Kidney (tissue), 22 donors: Measurements from ENCODE around the gene FAT1. TPM values are rescaled to one million over a fixed set of nuclear protein-coding genes. Genes with fewer than 3 reads are reported as not detected.

Source experiments
- DNase-seq, 5 donors: peaks; one replicate each; pipeline ENCODE4 v3.0.0-alpha.2; 2013 to 2020
- FAIRE-seq: peaks from 2 replicates; lab custom pipeline; 2012; peaks lifted over from hg19 to GRCh38; lab: Jason Lieb, UNC
- H3K27ac ChIP-seq, 2 donors: one replicate each; pipeline ENCODE4 v1.7.0; 2013; ENCODE audit warnings: low read depth in 2 of 2, low read length in 2 of 2, inconsistent platforms in 1 of 2
- H3K27me3 ChIP-seq: one replicate; pipeline ENCODE4 v1.7.1; 2013; ENCODE audit warnings: low read length, inconsistent platforms; ENCODE audit not compliant: control insufficient read depth, insufficient read depth
- H3K36me3 ChIP-seq, 3 donors: one replicate each; pipeline versions ENCODE4 v1.7.0 to v1.7.1; 2013; ENCODE audit warnings: low read length in 3 of 3, control low read depth in 1 of 3, inconsistent platforms in 1 of 3; ENCODE audit not compliant: insufficient read depth in 3 of 3, control insufficient read depth in 2 of 3
- H3K4me1 ChIP-seq, 3 donors: one replicate each; pipeline versions ENCODE4 v1.7.0 to v1.7.1; 2013; ENCODE audit warnings: low read length in 3 of 3, inconsistent platforms in 1 of 3, low read depth in 1 of 3; ENCODE audit not compliant: control insufficient read depth in 2 of 3, insufficient read depth in 2 of 3
- H3K4me3 ChIP-seq, 3 donors: one replicate each; pipeline versions ENCODE4 v1.7.0 to v1.8.1; 2013; ENCODE audit warnings: low read length in 3 of 3, control low read depth in 1 of 3, inconsistent platforms in 1 of 3
- H3K9ac ChIP-seq, 3 donors: one replicate each; pipeline versions ENCODE4 v1.7.0 to v1.7.1; 2013; ENCODE audit warnings: low read length in 3 of 3, control low read depth in 1 of 3, inconsistent platforms in 1 of 3
- H3K9me3 ChIP-seq, 3 donors: one replicate each; pipeline versions ENCODE4 v1.7.0 to v1.7.1; 2013; ENCODE audit warnings: low read length in 3 of 3, control low read depth in 1 of 3, inconsistent platforms in 1 of 3; ENCODE audit not compliant: control insufficient read depth in 2 of 3, insufficient read depth in 1 of 3
- intact Hi-C: fragments of 100-400 bp; cut with DNase I; formaldehyde crosslinking; loops from one replicate; pipeline ENCODE4 v1.11.1; 2022
- long read RNA-seq, 10 donors: library from polyadenylated mRNA in 1 of 10; unstranded in 1 of 10; transcript quantifications; one replicate each; pipeline ENCODE4 v2.0.0 and lab custom pipeline, GENCODE V29; 2021 to 2026
- polyA plus RNA-seq: library from polyadenylated mRNA; stranded (reverse); fragments of 350-450 nt; fragmentation: Illumina TruSeq; extraction: RNeasy Lipid Tissue Mini Kit (QIAGEN cat#74804); gene quantifications from one replicate; pipeline ENCODE4 v1.2.3, GENCODE V29; 2014; ENCODE audit warnings: low read depth, low replicate concordance; ENCODE audit not compliant: insufficient read depth
- total RNA-seq: library from RNA; stranded (reverse); fragmentation: NEBNext Ultra II Directional; extraction: Animal tissue kit (Norgen Biotek cat#: 25700); gene quantifications from one replicate; pipeline ENCODE4 v1.2.1, GENCODE V29; 2021
- TF ChIP-seq, protein P1 (sequence below): IDR thresholded peaks from 3 replicates; pipeline ENCODE4 v1.5.1; 2012; ENCODE audit warnings: mild to moderate bottlenecking, moderate library complexity, borderline replicate concordance; ENCODE audit not compliant: insufficient read depth; ENCODE audit errors: extremely low read depth
- donor health status: control.
- donor health status: control.
- donor health status: control.
- donor health status: control.
- donor health status: control.
- donor health status: DM: yes; HTN: yes; CAD: no.
- donor health status: Normal renal cell carcinoma (clear cell type).

FAT1 gene, protein sequence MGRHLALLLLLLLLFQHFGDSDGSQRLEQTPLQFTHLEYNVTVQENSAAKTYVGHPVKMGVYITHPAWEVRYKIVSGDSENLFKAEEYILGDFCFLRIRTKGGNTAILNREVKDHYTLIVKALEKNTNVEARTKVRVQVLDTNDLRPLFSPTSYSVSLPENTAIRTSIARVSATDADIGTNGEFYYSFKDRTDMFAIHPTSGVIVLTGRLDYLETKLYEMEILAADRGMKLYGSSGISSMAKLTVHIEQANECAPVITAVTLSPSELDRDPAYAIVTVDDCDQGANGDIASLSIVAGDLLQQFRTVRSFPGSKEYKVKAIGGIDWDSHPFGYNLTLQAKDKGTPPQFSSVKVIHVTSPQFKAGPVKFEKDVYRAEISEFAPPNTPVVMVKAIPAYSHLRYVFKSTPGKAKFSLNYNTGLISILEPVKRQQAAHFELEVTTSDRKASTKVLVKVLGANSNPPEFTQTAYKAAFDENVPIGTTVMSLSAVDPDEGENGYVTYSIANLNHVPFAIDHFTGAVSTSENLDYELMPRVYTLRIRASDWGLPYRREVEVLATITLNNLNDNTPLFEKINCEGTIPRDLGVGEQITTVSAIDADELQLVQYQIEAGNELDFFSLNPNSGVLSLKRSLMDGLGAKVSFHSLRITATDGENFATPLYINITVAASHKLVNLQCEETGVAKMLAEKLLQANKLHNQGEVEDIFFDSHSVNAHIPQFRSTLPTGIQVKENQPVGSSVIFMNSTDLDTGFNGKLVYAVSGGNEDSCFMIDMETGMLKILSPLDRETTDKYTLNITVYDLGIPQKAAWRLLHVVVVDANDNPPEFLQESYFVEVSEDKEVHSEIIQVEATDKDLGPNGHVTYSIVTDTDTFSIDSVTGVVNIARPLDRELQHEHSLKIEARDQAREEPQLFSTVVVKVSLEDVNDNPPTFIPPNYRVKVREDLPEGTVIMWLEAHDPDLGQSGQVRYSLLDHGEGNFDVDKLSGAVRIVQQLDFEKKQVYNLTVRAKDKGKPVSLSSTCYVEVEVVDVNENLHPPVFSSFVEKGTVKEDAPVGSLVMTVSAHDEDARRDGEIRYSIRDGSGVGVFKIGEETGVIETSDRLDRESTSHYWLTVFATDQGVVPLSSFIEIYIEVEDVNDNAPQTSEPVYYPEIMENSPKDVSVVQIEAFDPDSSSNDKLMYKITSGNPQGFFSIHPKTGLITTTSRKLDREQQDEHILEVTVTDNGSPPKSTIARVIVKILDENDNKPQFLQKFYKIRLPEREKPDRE (N-terminal part only)
- 254 TPM for total RNA-seq
- polyA plus RNA-seq: 62.2 TPM
- long read RNA-seq, donor 1, transcript FAT1-208 (2 exons, 1,852 nt): major isoform, 6 of 36 reads
- long read RNA-seq, donor 1, partial matches to known transcripts: 26 of 36 reads
- long read RNA-seq, donor 1, other reads (novel, unspliced or antisense): 0 of 36 reads
- long read RNA-seq, donor 2, transcript FAT1-208 (2 exons, 1,852 nt): major isoform, 12 of 21 reads
- long read RNA-seq, donor 2, partial matches to known transcripts: 5 of 21 reads
- long read RNA-seq, donor 2, other reads (novel, unspliced or antisense): 0 of 21 reads
- long read RNA-seq, donor 3, transcript FAT1-208 (2 exons, 1,852 nt): minor isoform, 6 of 41 reads
- long read RNA-seq, donor 3, transcript FAT1-202 (3 exons, 2,224 nt): major isoform, 9 of 41 reads
- long read RNA-seq, donor 3, partial matches to known transcripts: 22 of 41 reads
- long read RNA-seq, donor 3, other reads (novel, unspliced or antisense): 0 of 41 reads
- long read RNA-seq, donor 4, transcript FAT1-208 (2 exons, 1,852 nt): major isoform, 12 of 24 reads
- long read RNA-seq, donor 4, partial matches to known transcripts: 7 of 24 reads
- long read RNA-seq, donor 4, other reads (novel, unspliced or antisense): 0 of 24 reads
- long read RNA-seq, donor 5, partial matches to known transcripts: 0 of 1 reads
- long read RNA-seq, donor 5, other reads (novel, unspliced or antisense): 0 of 1 reads
- long read RNA-seq, donor 6, partial matches to known transcripts: 0 of 4 reads
- long read RNA-seq, donor 6, other reads (novel, unspliced or antisense): 0 of 4 reads
- long read RNA-seq, donor 7, transcript FAT1-202 (3 exons, 2,224 nt): major isoform, 7 of 27 reads
- long read RNA-seq, donor 7, partial matches to known transcripts: 1 of 27 reads
- long read RNA-seq, donor 7, other reads (novel, unspliced or antisense): 19 of 27 reads
- long read RNA-seq, donor 8, transcript FAT1-202 (3 exons, 2,224 nt): major isoform, 14 of 50 reads
- long read RNA-seq, donor 8, partial matches to known transcripts: 30 of 50 reads
- long read RNA-seq, donor 8, other reads (novel, unspliced or antisense): 0 of 50 reads
- long read RNA-seq, donor 9, transcript FAT1-202 (3 exons, 2,224 nt): major isoform, 8 of 22 reads
- long read RNA-seq, donor 9, partial matches to known transcripts: 10 of 22 reads
- long read RNA-seq, donor 9, other reads (novel, unspliced or antisense): 0 of 22 reads
- long read RNA-seq, donor 10, transcript FAT1-202 (3 exons, 2,224 nt): major isoform, 7 of 44 reads
- long read RNA-seq, donor 10, partial matches to known transcripts: 32 of 44 reads
- long read RNA-seq, donor 10, other reads (novel, unspliced or antisense): 0 of 44 reads

DNA sequence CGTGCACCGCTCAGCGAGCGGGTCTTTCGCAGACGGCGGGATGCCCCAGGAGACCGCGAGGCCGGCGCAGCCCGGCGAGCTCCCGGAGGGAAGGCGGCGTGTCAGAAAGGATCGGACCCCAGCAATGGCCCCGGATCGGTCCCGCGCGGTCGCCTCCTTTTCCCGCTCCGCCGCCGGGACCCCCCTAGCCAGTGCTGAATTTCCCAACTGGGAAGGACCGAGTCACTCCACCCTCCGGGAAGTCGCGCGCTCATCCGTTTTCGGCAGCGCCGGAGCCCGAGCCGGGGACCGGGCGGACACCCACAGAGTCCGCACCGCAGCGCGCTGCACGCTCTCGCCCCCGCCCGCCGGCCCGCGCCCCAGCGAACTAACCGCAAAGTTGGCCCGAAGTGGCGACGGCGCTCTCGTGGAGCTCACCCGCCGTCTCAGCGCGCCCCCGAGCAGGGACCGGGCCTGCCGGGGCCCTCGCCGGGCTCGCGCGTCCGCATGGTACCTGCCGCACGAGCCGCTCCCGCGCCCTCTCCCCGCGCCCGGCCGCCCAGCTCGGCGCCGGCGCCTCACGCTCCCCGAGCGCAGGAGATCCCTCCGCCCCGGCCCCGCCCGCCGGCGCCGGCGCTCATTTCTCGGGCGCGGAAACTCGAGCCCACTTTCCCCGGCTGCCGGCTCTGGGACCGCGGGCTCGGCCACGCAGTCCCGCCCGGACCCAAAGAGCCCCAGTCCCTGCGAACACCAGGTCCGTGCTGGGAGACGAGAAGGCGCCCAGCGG, at the start of gene FAT1:
Gene FAT1, minus strand, starts transcription at position 565 of the 766 bp plus-strand sequence. CDS start 14,029 bp downstream, outside the sequence.
- intact Hi-C loops: no loop called here
- peaks cover 0 to 9% (median 3%) of the 10 kb centered on the region in 3 donors for H3K9me3 ChIP-seq
- H3K9ac ChIP-seq: peak within 1 kb of the TSS; percentile 58 to 93 (median 92)
- no peaks in the 10 kb centered on the region for H3K4me1 ChIP-seq
- DNase-seq: peak; percentile 81 to 94 (median 88)
- FAIRE-seq: no peak
- TF ChIP-seq, protein P1, sequence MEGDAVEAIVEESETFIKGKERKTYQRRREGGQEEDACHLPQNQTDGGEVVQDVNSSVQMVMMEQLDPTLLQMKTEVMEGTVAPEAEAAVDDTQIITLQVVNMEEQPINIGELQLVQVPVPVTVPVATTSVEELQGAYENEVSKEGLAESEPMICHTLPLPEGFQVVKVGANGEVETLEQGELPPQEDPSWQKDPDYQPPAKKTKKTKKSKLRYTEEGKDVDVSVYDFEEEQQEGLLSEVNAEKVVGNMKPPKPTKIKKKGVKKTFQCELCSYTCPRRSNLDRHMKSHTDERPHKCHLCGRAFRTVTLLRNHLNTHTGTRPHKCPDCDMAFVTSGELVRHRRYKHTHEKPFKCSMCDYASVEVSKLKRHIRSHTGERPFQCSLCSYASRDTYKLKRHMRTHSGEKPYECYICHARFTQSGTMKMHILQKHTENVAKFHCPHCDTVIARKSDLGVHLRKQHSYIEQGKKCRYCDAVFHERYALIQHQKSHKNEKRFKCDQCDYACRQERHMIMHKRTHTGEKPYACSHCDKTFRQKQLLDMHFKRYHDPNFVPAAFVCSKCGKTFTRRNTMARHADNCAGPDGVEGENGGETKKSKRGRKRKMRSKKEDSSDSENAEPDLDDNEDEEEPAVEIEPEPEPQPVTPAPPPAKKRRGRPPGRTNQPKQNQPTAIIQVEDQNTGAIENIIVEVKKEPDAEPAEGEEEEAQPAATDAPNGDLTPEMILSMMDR: no peak
- H3K4me3 ChIP-seq: peak within 1 kb of the TSS; percentile 87 to 94 (median 92)
- no peaks in the 10 kb centered on the region for H3K27me3 ChIP-seq
- peak within 1 kb of the TSS; percentile 85 to 90 for H3K27ac ChIP-seq
- no peaks in the 10 kb centered on the region for H3K36me3 ChIP-seq

DNA sequence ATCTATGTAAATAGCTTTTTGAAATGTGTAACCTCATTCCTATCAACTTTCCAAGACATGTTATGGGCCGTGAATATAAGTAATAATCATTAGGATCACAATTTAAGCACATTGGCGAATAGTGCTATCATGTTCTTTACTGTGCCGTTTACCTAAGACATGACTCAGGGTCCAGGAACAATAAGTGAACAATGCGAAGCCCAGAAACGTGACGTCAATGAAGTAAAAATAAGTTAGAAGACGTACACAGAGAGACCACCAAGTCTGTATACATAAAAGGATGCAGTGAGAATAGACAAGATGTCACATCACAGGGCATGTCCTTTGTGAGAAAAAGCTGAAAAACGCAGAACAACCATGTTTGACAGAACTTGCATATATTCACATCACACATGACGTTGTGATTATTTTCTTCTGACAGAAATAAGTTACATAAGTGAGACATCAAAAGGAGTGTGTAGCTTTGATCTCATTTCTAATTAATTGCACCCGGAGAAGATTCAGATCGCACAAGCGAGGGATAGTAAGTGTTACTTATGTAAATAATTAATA, 49.4 kb upstream of the FAT1 start:
- DNase-seq (no peak), FAIRE-seq (no peak)
- H3K27me3 ChIP-seq: no peaks in the 10 kb centered on the region
- H3K9ac ChIP-seq: no peak overlapping the region
- H3K36me3 ChIP-seq: no peaks in the 10 kb centered on the region
- TF ChIP-seq, protein P1: no peak
- no peak overlapping the region for H3K4me3 ChIP-seq
- no peaks in the 10 kb centered on the region for H3K9me3 ChIP-seq
- no peak overlapping the region for H3K27ac ChIP-seq
- intact Hi-C loops: no loop called here
- H3K4me1 ChIP-seq: no peaks in the 10 kb centered on the region
